ENCODE data around the gene LCN1.

DNA sequence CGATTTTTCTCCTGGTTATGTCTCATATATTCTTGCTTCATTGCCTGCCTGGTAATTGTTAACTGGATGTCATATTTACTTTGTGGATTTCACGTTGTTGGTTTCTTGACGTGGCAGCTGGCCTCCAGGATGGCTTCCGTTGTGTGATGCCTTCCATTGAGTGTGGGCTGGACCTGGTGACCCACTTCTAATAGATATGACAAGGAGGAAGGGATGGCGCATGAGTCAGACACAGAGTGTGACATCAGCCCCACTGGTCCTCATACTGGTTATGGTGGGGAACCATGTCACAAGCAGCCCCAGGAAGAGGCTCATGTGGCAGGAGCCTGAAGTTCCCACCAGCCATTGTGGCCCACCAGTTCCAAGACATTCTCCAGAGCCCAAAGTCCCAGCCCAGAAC is 34.0 kb downstream of the LCN1 start:
- TF ChIP-seq, protein P1, sequence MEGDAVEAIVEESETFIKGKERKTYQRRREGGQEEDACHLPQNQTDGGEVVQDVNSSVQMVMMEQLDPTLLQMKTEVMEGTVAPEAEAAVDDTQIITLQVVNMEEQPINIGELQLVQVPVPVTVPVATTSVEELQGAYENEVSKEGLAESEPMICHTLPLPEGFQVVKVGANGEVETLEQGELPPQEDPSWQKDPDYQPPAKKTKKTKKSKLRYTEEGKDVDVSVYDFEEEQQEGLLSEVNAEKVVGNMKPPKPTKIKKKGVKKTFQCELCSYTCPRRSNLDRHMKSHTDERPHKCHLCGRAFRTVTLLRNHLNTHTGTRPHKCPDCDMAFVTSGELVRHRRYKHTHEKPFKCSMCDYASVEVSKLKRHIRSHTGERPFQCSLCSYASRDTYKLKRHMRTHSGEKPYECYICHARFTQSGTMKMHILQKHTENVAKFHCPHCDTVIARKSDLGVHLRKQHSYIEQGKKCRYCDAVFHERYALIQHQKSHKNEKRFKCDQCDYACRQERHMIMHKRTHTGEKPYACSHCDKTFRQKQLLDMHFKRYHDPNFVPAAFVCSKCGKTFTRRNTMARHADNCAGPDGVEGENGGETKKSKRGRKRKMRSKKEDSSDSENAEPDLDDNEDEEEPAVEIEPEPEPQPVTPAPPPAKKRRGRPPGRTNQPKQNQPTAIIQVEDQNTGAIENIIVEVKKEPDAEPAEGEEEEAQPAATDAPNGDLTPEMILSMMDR (conservative IDR thresholded peaks at IDR 0.05; ENCODE audit: low read depth, low read length): no peak
- TF ChIP-seq EZH2 (IDR thresholded peaks at IDR 0.05; ENCODE audit: low read length, unreplicated experiment): no peak
- TF ChIP-seq EZH2phosphoT487 (IDR thresholded peaks at IDR 0.05; ENCODE audit: borderline replicate concordance, low read length): no peak

Data from PC-3 (cell line).